Right lobe of liver (tissue), 6 donors: ENCODE data around the gene NDUFS8. TPM values are rescaled to one million over a fixed set of nuclear protein-coding genes. Genes with fewer than 3 reads are reported as not detected.
"Not testable (repeated sequence)": the region's sequence is repeated elsewhere in the genome, so short reads cannot be mapped to it uniquely, and the experiment has no call there.

Source experiments
- ATAC-seq, 4 donors: fragments of 200-7000 bp; cut with Tn5 transposase; one replicate each; pipeline ENCODE4 v1.9.1; 2020; ENCODE audit warnings: mild to moderate bottlenecking in 4 of 4, moderate library complexity in 4 of 4
- DNase-seq, 3 donors: peaks; one replicate each; pipeline ENCODE4 v3.0.0-alpha.2; 2020
- H3K27ac ChIP-seq, 3 donors: fragments of 200-600 bp; one replicate each; pipeline ENCODE4 v1.8.0; 2022
- H3K27me3 ChIP-seq, 2 donors: fragments of 200-600 bp; one replicate each; pipeline ENCODE4 v1.8.0; 2022
- H3K36me3 ChIP-seq, 4 donors: fragments of 200-600 bp; sonication (generic) in 1 of 4; one replicate each; pipeline versions ENCODE4 v1.5.1 to v1.8.0; 2017 to 2022; ENCODE audit warnings: control low read depth in 1 of 4
- H3K4me1 ChIP-seq, 4 donors: fragments of 200-600 bp; sonication (generic) in 1 of 4; one replicate each; pipeline versions ENCODE4 v1.5.1 to v1.8.0; 2017 to 2022; ENCODE audit warnings: control low read depth in 1 of 4
- H3K4me3 ChIP-seq, 3 donors: fragments of 200-600 bp; one replicate each; pipeline ENCODE4 v1.8.0; 2022
- H3K9me3 ChIP-seq, 4 donors: fragments of 200-600 bp; sonication (generic) in 1 of 4; one replicate each; pipeline versions ENCODE4 v1.5.1 to v1.8.0; 2017 to 2022; ENCODE audit warnings: control low read depth in 1 of 4
- CTCF ChIP-seq, 4 donors: fragments of 200-600 bp in 3 of 4; fragments of 450-650 bp in 1 of 4; IDR thresholded peaks; one replicate each; pipeline versions ENCODE4 v1.5.1 to v1.8.0; 2016 to 2022; ENCODE audit warnings: antibody characterized with exemption in 4 of 4, mild to moderate bottlenecking in 2 of 4
- POLR2A ChIP-seq: fragments of 450-650 bp; IDR thresholded peaks from one replicate; pipeline ENCODE4 v1.6.1; 2017; ENCODE audit warnings: antibody characterized with exemption, mild to moderate bottlenecking
- WGBS: methylation state at CpG from one replicate; pipeline ENCODE4 v1.1.6; 2018; ENCODE audit warnings: low coverage, low lambda C conversion rate; ENCODE audit not compliant: insufficient coverage; ENCODE audit errors: missing lambda C conversion rate; 5-methylcytosine and 5-hydroxymethylcytosine counted together
- intact Hi-C, 2 donors: fragments of 100-400 bp; cut with DNase I; formaldehyde crosslinking; loops; one replicate each; pipeline versions ENCODE4 v1.11.2 to v1.14.1; 2022
- long read RNA-seq: library from polyadenylated mRNA; unstranded; transcript quantifications from one replicate; pipeline ENCODE4 v2.0.0, GENCODE V29; 2019
- total RNA-seq, 6 experiments: library from RNA; depleted of rRNA in 2 of 6; stranded (reverse); fragments of >200 nt in 2 of 6; fragmentation: NEBNext Ultra II Directional in 3 of 6; extraction: Animal tissue kit (Norgen Biotek cat#: 25700) in 3 of 6; gene quantifications; one replicate each; pipeline versions ENCODE4 v1.1.0 to v1.2.4, GENCODE V29; 2016 to 2023
- donor health status: DM: no; HTN: yes; CAD: no.
- donor health status: DM: no; HTN: no; CAD: no.
- donor health status: DM: no; HTN: no; CAD: no.
- donor health status: DM: no; HTN: yes; CAD: no.
- donor health status: DM: no; HTN: yes; CAD: no.

NDUFS8 gene
- total RNA-seq: 100 to 1,000 TPM in 3 of 6 experiments, 10 to 100 TPM in 3; 61.9 to 159 (median 88.4) TPM
- long read RNA-seq, transcript NDUFS8-201 (7 exons, 791 nt): major isoform, 47 of 54 reads
- long read RNA-seq, partial matches to known transcripts: 5 of 54 reads
- long read RNA-seq, other reads (novel, unspliced or antisense): 1 of 54 reads

GRCh38 chr11:68030318-68031143 lies at the start of gene NDUFS8:
Gene NDUFS8 (plus strand): TSS chr11:68030681. CDS start chr11:68032152, 1,471 bp downstream.
- peaks cover 0 to 35% (median 17%) of the 10 kb centered on the region in 4 donors for H3K4me1 ChIP-seq
- peaks cover 0 to 8% (median 3%) of the 10 kb centered on the region in 4 donors for H3K36me3 ChIP-seq

GRCh38 chr11:67981226-67981625 lies 49.3 kb upstream of the NDUFS8 start:
- H3K27me3 ChIP-seq, H3K4me3 ChIP-seq, H3K27ac ChIP-seq, intact Hi-C loops, H3K4me1 ChIP-seq, DNase-seq, ATAC-seq, H3K36me3 ChIP-seq, H3K9me3 ChIP-seq: not testable (repeated sequence)
- WGBS: no CpG with 5 or more reads among the region's 10 CpGs

More at GRCh38 chr11:68030318-68031143, at the start of gene NDUFS8:
- peak; percentile 68 for TF ChIP-seq POLR2A
- TF ChIP-seq CTCF (IDR thresholded peaks at IDR 0.05): no peak
- WGBS: 1% methylated on average over 26 of the region's 56 CpGs
- ATAC-seq (peak; percentile 84 to 90 (median 88)), DNase-seq (peak; percentile 93 to 96 (median 95))
- H3K27ac ChIP-seq: peak within 1 kb of the TSS; percentile 69 to 81 (median 78)
- no peaks in the 10 kb centered on the region for H3K27me3 ChIP-seq
- intact Hi-C loops: no loop called here
- no peaks in the 10 kb centered on the region for H3K9me3 ChIP-seq
- H3K4me3 ChIP-seq: peak within 1 kb of the TSS; percentile 65 to 92 (median 82)

GRCh38 chr11:67982255-67982857 lies 48.1 kb upstream of the NDUFS8 start:
- H3K9me3 ChIP-seq, DNase-seq, H3K27me3 ChIP-seq, H3K4me1 ChIP-seq, intact Hi-C loops, H3K4me3 ChIP-seq, ATAC-seq, H3K36me3 ChIP-seq, H3K27ac ChIP-seq: not testable (repeated sequence)
- 67% methylated on average over 17 of the region's 17 CpGs for WGBS

GRCh38 chr11:67983951-67984350 lies 46.5 kb upstream of the NDUFS8 start:
- Histone ChIP-seq H3K4me1 (no peaks in the 10 kb centered on the region), H3K27ac (no peak overlapping the region), H3K27me3 (no peaks in the 10 kb centered on the region), H3K4me3 (no peak overlapping the region), H3K9me3 (no peaks in the 10 kb centered on the region), H3K36me3 (no peaks in the 10 kb centered on the region)
- no peak for DNase-seq
- intact Hi-C loops: no loop called here
- TF ChIP-seq CTCF (IDR thresholded peaks at IDR 0.05): no peak
- TF ChIP-seq POLR2A: no peak
- 68% methylated on average over 2 of the region's 29 CpGs for WGBS
- ATAC-seq: no peak

- DNase-seq, H3K4me3 ChIP-seq, H3K4me1 ChIP-seq, intact Hi-C loops, H3K9me3 ChIP-seq, H3K27me3 ChIP-seq, ATAC-seq, H3K36me3 ChIP-seq, H3K27ac ChIP-seq: not testable (repeated sequence)
- 82% methylated on average over 6 of the region's 6 CpGs for WGBS
Measured at GRCh38 chr11:67985302-67985701, 45.2 kb upstream of the NDUFS8 start.

- H3K27me3 ChIP-seq, intact Hi-C loops, H3K27ac ChIP-seq, H3K4me1 ChIP-seq, H3K4me3 ChIP-seq, H3K36me3 ChIP-seq, H3K9me3 ChIP-seq: not testable (repeated sequence)
- DNase-seq (peak in 2 of 3 donors; percentile 38 to 66), ATAC-seq (peak; percentile 45 to 54 (median 46))
- no CpG with 5 or more reads among the region's 58 CpGs for WGBS
Measured at GRCh38 chr11:67990546-67991346, 39.7 kb upstream of the NDUFS8 start.

- H3K27ac ChIP-seq, DNase-seq, H3K4me3 ChIP-seq, intact Hi-C loops, ATAC-seq, H3K4me1 ChIP-seq, H3K36me3 ChIP-seq, H3K9me3 ChIP-seq, H3K27me3 ChIP-seq: not testable (repeated sequence)
- 40% methylated on average over 17 of the region's 70 CpGs for WGBS
Measured at GRCh38 chr11:67991347-67992121, 38.9 kb upstream of the NDUFS8 start.
